HEK293 (cell line): Measurements from ENCODE around the gene AGK.

ENCODE experiments used
- CTCF ChIA-PET: fragments of 350-600 bp; formaldehyde crosslinking; extraction: SDS; loops from one replicate; lab custom pipeline; 2021; ENCODE audit warnings: antibody characterized with exemption; lab: Yijun Ruan, JAX
- POLR2A ChIA-PET: fragments of 300-600 bp; formaldehyde crosslinking; extraction: SDS; loops from one replicate; lab custom pipeline; 2020; ENCODE audit warnings: antibody characterized with exemption, inconsistent platforms; lab: Yijun Ruan, JAX
- H3K27ac ChIP-seq: fragments of 200-500 bp; sonication (Bioruptor generic); 2 replicates; pipeline ENCODE4 v1.5.1; 2014; ENCODE audit warnings: low read depth, low read length, control low read depth, inconsistent platforms; ENCODE audit errors: extremely low read depth
- H3K36me3 ChIP-seq, 2 experiments: fragments of 200-500 bp in 1 of 2; sonication (Bioruptor generic) in 1 of 2; 1 replicate in 1 of 2; 2 replicates in 1 of 2; pipeline ENCODE4 v1.5.1; 2014 to 2017; ENCODE audit warnings: inconsistent platforms in 2 of 2, low read length in 2 of 2; ENCODE audit not compliant: control insufficient read depth in 2 of 2, insufficient read depth in 1 of 2
- H3K4me1 ChIP-seq: fragments of 200-500 bp; sonication (Bioruptor generic); 2 replicates; pipeline ENCODE4 v1.5.1; 2014; ENCODE audit warnings: mild to moderate bottlenecking, low read length, inconsistent platforms; ENCODE audit not compliant: control insufficient read depth, insufficient read depth
- H3K4me3 ChIP-seq: 2 replicates; pipeline ENCODE4 v1.5.1; 2011; ENCODE audit warnings: low read depth, mild to moderate bottlenecking, control low read depth, low read length, moderate library complexity
- H3K9me3 ChIP-seq: fragments of 200-500 bp; sonication (Bioruptor generic); 2 replicates; pipeline ENCODE4 v1.5.1; 2014; ENCODE audit warnings: low read depth, low read length, inconsistent platforms; ENCODE audit not compliant: control insufficient read depth, insufficient read depth
- BCL11B ChIP-seq: fragments of 450-650 bp; formaldehyde crosslinking; IDR thresholded peaks from 2 replicates; pipeline ENCODE4 v1.5.1; 2016; ENCODE audit warnings: low read depth, missing biosample characterization, missing genetic modification characterization
- GFI1B ChIP-seq: fragments of 450-650 bp; formaldehyde crosslinking; IDR thresholded peaks from 2 replicates; pipeline ENCODE4 v1.5.1; 2016; ENCODE audit warnings: missing biosample characterization, missing genetic modification characterization
- MZF1 ChIP-seq: fragments of 450-650 bp; formaldehyde crosslinking; IDR thresholded peaks from 2 replicates; pipeline ENCODE4 v1.5.1; 2017; ENCODE audit warnings: missing biosample characterization, missing genetic modification characterization, borderline replicate concordance
- OVOL3 ChIP-seq: fragments of 450-650 bp; formaldehyde crosslinking; IDR thresholded peaks from 2 replicates; pipeline ENCODE4 v1.5.1; 2016; ENCODE audit warnings: missing biosample characterization, missing genetic modification characterization
- ZBTB17 ChIP-seq: fragments of 450-650 bp; formaldehyde crosslinking; IDR thresholded peaks from 2 replicates; pipeline ENCODE4 v1.5.1; 2016; ENCODE audit warnings: missing biosample characterization, missing genetic modification characterization
- ZNF121 ChIP-seq: fragments of 450-650 bp; formaldehyde crosslinking; IDR thresholded peaks from 2 replicates; pipeline ENCODE4 v1.5.1; 2016; ENCODE audit warnings: missing biosample characterization, missing genetic modification characterization
- ZNF140 ChIP-seq: fragments of 450-650 bp; formaldehyde crosslinking; IDR thresholded peaks from 2 replicates; pipeline ENCODE4 v1.5.1; 2016; ENCODE audit warnings: missing biosample characterization, missing genetic modification characterization
- ZNF174 ChIP-seq: fragments of 450-650 bp; formaldehyde crosslinking; IDR thresholded peaks from 2 replicates; pipeline ENCODE4 v1.5.0; 2017; ENCODE audit warnings: missing biosample characterization, mild to moderate bottlenecking, missing genetic modification characterization
- ZNF211 ChIP-seq: fragments of 450-650 bp; formaldehyde crosslinking; IDR thresholded peaks from 2 replicates; pipeline ENCODE4 v1.5.1; 2016; ENCODE audit warnings: low read depth, missing biosample characterization, missing genetic modification characterization
- ZNF274 ChIP-seq, 2 experiments: fragments of 200-500 bp in 1 of 2; fragments of 450-650 bp in 1 of 2; sonication (Bioruptor generic) in 1 of 2; formaldehyde crosslinking in 1 of 2; IDR thresholded peaks; 2 replicates each; pipeline versions ENCODE4 v1.5.1 to v1.6.1; 2014 to 2016; ENCODE audit warnings: borderline replicate concordance in 1 of 2, inconsistent platforms in 1 of 2, low read length in 1 of 2, missing biosample characterization in 1 of 2, missing genetic modification characterization in 1 of 2
- ZNF37A ChIP-seq: fragments of 450-650 bp; IDR thresholded peaks from 2 replicates; pipeline ENCODE4 v1.5.1; 2018; ENCODE audit warnings: missing biosample characterization, missing genetic modification characterization
- ZNF561 ChIP-seq: fragments of 450-650 bp; IDR thresholded peaks from 2 replicates; pipeline ENCODE4 v1.5.1; 2018; ENCODE audit warnings: missing biosample characterization, missing genetic modification characterization, borderline replicate concordance
- ZNF792 ChIP-seq: fragments of 450-650 bp; formaldehyde crosslinking; IDR thresholded peaks from 2 replicates; pipeline ENCODE4 v1.5.1; 2016; ENCODE audit warnings: missing biosample characterization, missing genetic modification characterization
- TF ChIP-seq, protein P1 (sequence below): fragments of 450-650 bp; formaldehyde crosslinking; IDR thresholded peaks from 2 replicates; pipeline ENCODE4 v1.5.1; 2016; ENCODE audit warnings: missing biosample characterization, missing genetic modification characterization
- TF ChIP-seq, protein P2 (sequence below): fragments of 450-650 bp; IDR thresholded peaks from 2 replicates; pipeline ENCODE4 v1.5.1; 2018; ENCODE audit warnings: missing biosample characterization, mild to moderate bottlenecking, missing genetic modification characterization
- TF ChIP-seq, protein P3 (sequence below): fragments of 450-650 bp; formaldehyde crosslinking; IDR thresholded peaks from 2 replicates; pipeline ENCODE4 v1.5.1; 2016; ENCODE audit warnings: missing biosample characterization, missing genetic modification characterization
- TF ChIP-seq, protein P4 (sequence below): fragments of 450-650 bp; formaldehyde crosslinking; IDR thresholded peaks from 2 replicates; pipeline ENCODE4 v1.5.1; 2016; ENCODE audit warnings: missing biosample characterization, missing genetic modification characterization, low read depth
- TF ChIP-seq, protein P5 (sequence below): fragments of 450-650 bp; formaldehyde crosslinking; IDR thresholded peaks from 2 replicates; pipeline ENCODE4 v1.5.1; 2016; ENCODE audit warnings: missing biosample characterization, missing genetic modification characterization

Gene AGK

DNA sequence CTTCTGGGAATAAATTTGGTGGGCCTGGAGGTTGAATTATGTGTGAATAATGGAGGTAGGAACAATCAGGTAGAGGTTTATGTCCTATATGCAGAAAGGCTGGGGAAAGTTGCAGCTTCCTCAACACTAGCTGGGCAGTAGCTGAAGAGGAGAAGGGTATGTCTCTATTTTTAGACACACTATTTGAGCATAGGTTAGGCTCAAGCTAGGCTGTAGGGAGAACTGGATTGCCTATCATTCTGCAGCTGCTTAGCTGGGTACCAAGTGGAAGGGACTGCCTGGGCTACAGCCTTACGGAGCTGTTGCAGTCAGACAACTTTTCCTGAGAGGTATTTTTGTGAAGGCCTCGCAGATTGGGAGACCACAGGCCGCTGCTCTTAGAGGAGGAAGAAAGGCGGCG lies 82.9 kb downstream of the AGK start:
- CTCF ChIA-PET = interaction anchor here (0.7 to 2.8 kb wide), 4 partner anchors 14 to 622 kb away, joined by 3 to 7 read pairs (median 4); no protein-coding TSS in a partner anchor
- H3K4me1 ChIP-seq = no peaks in the 10 kb centered on the region
- peaks cover 0 to 29% of the 10 kb centered on the region in 2 experiments; a peak in 1 of 3 replicates for H3K36me3 ChIP-seq
- H3K4me3 ChIP-seq = no peak overlapping the region
- H3K9me3 ChIP-seq = no peaks in the 10 kb centered on the region
- TF ChIP-seq, protein P1, sequence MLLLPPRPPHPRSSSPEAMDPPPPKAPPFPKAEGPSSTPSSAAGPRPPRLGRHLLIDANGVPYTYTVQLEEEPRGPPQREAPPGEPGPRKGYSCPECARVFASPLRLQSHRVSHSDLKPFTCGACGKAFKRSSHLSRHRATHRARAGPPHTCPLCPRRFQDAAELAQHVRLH = no peak
- TF ChIP-seq, protein P2, sequence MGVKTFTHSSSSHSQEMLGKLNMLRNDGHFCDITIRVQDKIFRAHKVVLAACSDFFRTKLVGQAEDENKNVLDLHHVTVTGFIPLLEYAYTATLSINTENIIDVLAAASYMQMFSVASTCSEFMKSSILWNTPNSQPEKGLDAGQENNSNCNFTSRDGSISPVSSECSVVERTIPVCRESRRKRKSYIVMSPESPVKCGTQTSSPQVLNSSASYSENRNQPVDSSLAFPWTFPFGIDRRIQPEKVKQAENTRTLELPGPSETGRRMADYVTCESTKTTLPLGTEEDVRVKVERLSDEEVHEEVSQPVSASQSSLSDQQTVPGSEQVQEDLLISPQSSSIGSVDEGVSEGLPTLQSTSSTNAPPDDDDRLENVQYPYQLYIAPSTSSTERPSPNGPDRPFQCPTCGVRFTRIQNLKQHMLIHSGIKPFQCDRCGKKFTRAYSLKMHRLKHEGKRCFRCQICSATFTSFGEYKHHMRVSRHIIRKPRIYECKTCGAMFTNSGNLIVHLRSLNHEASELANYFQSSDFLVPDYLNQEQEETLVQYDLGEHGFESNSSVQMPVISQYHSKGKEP (tag by site-specific recombination) = no peak
- TF ChIP-seq OVOL3 (no peak), MZF1 (tag by site-specific recombination) (no peak), ZNF140 (no peak), ZNF121 (tag by site-specific recombination) (no peak), ZNF211 (tag by site-specific recombination) (no peak), BCL11B (tag by site-specific recombination) (no peak)
- TF ChIP-seq, protein P3, sequence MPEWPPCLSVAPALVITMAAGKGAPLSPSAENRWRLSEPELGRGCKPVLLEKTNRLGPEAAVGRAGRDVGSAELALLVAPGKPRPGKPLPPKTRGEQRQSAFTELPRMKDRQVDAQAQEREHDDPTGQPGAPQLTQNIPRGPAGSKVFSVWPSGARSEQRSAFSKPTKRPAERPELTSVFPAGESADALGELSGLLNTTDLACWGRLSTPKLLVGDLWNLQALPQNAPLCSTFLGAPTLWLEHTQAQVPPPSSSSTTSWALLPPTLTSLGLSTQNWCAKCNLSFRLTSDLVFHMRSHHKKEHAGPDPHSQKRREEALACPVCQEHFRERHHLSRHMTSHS = no peak
- TF ChIP-seq, protein P4, sequence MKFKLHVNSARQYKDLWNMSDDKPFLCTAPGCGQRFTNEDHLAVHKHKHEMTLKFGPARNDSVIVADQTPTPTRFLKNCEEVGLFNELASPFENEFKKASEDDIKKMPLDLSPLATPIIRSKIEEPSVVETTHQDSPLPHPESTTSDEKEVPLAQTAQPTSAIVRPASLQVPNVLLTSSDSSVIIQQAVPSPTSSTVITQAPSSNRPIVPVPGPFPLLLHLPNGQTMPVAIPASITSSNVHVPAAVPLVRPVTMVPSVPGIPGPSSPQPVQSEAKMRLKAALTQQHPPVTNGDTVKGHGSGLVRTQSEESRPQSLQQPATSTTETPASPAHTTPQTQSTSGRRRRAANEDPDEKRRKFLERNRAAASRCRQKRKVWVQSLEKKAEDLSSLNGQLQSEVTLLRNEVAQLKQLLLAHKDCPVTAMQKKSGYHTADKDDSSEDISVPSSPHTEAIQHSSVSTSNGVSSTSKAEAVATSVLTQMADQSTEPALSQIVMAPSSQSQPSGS (tag by site-specific recombination) = no peak
- TF ChIP-seq, all 188 proteins: peak for 0
- H3K27ac ChIP-seq = no peak overlapping the region
- POLR2A ChIA-PET = no interaction called here

DNA sequence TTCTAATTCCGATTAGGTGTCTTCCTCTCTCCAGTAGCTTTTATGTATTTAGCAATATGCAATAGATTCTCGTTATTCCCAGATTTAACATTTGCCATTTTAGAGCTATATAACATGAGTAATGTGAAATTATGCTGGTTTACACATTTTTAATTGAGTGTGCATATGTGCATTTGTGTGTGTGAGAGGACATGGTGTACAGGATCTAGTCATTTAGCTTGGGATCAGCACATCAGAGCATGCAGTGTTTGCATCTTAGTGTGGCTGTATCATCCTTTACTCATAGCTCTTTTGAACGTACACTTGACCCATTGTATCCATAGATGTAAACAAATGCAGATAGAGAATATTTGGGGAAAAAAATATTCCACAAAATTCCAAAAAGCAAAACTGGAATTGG lies 84.8 kb downstream of the AGK start:
- no peaks in the 10 kb centered on the region for H3K9me3 ChIP-seq
- POLR2A ChIA-PET = no interaction called here
- H3K27ac ChIP-seq = no peak overlapping the region
- CTCF ChIA-PET = interaction anchor here (0.6 to 2.8 kb wide), 5 partner anchors 14 to 339 kb away, joined by 3 to 7 read pairs (median 3); no protein-coding TSS in a partner anchor
- H3K4me1 ChIP-seq = no peaks in the 10 kb centered on the region
- TF ChIP-seq, protein P5, sequence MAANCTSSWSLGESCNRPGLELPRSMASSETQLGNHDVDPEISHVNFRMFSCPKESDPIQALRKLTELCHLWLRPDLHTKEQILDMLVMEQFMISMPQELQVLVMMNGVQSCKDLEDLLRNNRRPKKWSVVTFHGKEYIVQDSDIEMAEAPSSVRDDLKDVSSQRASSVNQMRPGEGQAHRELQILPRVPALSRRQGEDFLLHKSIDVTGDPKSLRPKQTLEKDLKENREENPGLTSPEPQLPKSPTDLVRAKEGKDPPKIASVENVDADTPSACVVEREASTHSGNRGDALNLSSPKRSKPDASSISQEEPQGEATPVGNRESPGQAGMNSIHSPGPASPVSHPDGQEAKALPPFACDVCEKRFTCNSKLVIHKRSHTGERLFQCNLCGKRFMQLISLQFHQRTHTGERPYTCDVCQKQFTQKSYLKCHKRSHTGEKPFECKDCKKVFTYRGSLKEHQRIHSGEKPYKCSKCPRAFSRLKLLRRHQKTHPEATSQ (tag by site-specific recombination) = no peak
- TF ChIP-seq ZBTB17 (tag by site-specific recombination) = no peak
- no peak for TF ChIP-seq ZNF37A (tag by site-specific recombination)
- TF ChIP-seq ZNF274 (IDR thresholded peaks at IDR 0.05; ENCODE audit: low read length) = no peak
- no peak for TF ChIP-seq ZNF274 (tag by site-specific recombination; IDR thresholded peaks at IDR 0.05; ENCODE audit: borderline replicate concordance)
- TF ChIP-seq ZNF792 (tag by site-specific recombination) = no peak
- no peak for TF ChIP-seq GFI1B (tag by site-specific recombination)
- TF ChIP-seq ZNF561 (tag by site-specific recombination) = no peak
- no peak for TF ChIP-seq ZNF174 (tag by site-specific recombination)
- peaks cover 0 to 46% of the 10 kb centered on the region in 2 experiments; a peak in 1 of 3 replicates for H3K36me3 ChIP-seq
- H3K4me3 ChIP-seq = no peak overlapping the region
